Measurements from ENCODE around the gene SAMSN1. TPM values are rescaled to one million over a fixed set of nuclear protein-coding genes. Genes with fewer than 3 reads are reported as not detected.

The SAMSN1 gene
- total and polyA plus RNA-seq, 12 donors, result 1.4 to 15.3 (median 7.1) TPM

DNA sequence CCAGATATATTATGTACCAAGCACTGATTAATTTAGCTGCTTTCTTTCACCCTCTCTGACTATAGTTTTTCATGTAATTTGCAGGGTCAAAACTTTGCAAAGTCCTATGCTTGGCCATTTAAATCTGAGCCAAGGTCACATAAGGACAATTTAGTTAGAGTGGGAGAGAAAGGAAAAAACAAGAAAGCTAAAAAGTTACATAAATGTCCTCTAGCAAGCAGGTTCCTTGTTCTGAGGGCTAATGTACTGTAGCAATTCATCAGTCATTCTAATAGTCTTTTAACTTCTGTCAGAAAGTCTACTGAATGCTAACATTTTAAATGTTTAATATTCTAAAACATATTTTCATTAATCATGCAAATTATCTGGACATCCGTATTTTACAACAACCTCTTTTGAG, 68.3 kb downstream of the SAMSN1 start:
- H3K9me3 ChIP-seq (replicated peaks in 1 of 3), result no peaks in the 10 kb centered on the region
- no peak overlapping the region for H3K27ac ChIP-seq
- H3K4me3 ChIP-seq, result no peak overlapping the region
- TF ChIP-seq, protein P1, sequence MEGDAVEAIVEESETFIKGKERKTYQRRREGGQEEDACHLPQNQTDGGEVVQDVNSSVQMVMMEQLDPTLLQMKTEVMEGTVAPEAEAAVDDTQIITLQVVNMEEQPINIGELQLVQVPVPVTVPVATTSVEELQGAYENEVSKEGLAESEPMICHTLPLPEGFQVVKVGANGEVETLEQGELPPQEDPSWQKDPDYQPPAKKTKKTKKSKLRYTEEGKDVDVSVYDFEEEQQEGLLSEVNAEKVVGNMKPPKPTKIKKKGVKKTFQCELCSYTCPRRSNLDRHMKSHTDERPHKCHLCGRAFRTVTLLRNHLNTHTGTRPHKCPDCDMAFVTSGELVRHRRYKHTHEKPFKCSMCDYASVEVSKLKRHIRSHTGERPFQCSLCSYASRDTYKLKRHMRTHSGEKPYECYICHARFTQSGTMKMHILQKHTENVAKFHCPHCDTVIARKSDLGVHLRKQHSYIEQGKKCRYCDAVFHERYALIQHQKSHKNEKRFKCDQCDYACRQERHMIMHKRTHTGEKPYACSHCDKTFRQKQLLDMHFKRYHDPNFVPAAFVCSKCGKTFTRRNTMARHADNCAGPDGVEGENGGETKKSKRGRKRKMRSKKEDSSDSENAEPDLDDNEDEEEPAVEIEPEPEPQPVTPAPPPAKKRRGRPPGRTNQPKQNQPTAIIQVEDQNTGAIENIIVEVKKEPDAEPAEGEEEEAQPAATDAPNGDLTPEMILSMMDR (IDR thresholded peaks at IDR 0.05), result no peak
- no peak for TF ChIP-seq POLR2A (IDR thresholded peaks at IDR 0.05)
- DNase-seq, result no peak
- 54 to 61% (median 57%) methylated on average over 1 of the region's 1 CpG for WGBS, 4 donors
- no peaks in the 10 kb centered on the region for H3K36me3 ChIP-seq (replicated peaks in 1 of 2)
- H3K27me3 ChIP-seq, result no peaks in the 10 kb centered on the region
- intact Hi-C loops (cut with DNase I), result no loop called here
- peaks cover 0 to 6% of the 10 kb centered on the region in 2 donors for H3K4me1 ChIP-seq (replicated peaks in 1 of 2)

DNA sequence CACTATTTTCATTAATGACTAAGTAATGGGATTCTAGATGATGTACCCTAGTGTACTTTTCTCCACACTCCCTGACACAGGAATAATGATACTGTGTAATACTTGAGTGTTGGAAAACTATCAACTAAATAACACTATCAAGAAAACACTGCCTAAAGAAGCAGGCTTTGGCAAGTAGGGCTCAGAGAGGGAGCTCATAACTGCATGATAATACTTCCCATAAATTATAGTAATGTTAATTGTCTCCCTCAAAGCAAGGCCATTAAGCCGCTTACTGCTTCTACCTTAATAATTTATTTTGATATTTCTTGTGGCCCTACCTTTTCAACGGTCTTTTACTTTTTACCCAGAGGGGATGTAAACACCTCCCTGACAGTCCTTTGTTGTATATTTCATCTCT, 69.0 kb downstream of the SAMSN1 start:
- Histone ChIP-seq H3K27me3 (no peaks in the 10 kb centered on the region), H3K4me3 (no peak overlapping the region), H3K36me3 (replicated peaks in 1 of 2) (no peaks in the 10 kb centered on the region), H3K27ac (no peak overlapping the region), H3K4me1 (replicated peaks in 1 of 2) (peaks cover 0 to 6% of the 10 kb centered on the region in 2 donors), H3K9me3 (replicated peaks in 1 of 3) (no peaks in the 10 kb centered on the region)
- no peak for DNase-seq
- TF ChIP-seq, protein P1 (IDR thresholded peaks at IDR 0.05), result no peak
- TF ChIP-seq POLR2A (IDR thresholded peaks at IDR 0.05), result no peak
- 78 to 86% (median 83%) methylated on average over 2 of the region's 2 CpGs for WGBS, 4 donors
- intact Hi-C loops (cut with DNase I), result no loop called here

GRCh38 chr21:14474995-14475394, 71.1 kb downstream of the SAMSN1 start:
- no peaks in the 10 kb centered on the region for H3K4me1 ChIP-seq (replicated peaks in 1 of 2)
- TF ChIP-seq POLR2A (IDR thresholded peaks at IDR 0.05), result no peak
- TF ChIP-seq, protein P1 (IDR thresholded peaks at IDR 0.05), result no peak
- H3K27ac ChIP-seq, result no peak overlapping the region
- no peak overlapping the region for H3K4me3 ChIP-seq
- no peak for DNase-seq
- no peaks in the 10 kb centered on the region for H3K36me3 ChIP-seq (replicated peaks in 1 of 2)
- no peaks in the 10 kb centered on the region for H3K27me3 ChIP-seq
- intact Hi-C loops (cut with DNase I), result no loop called here
- no peaks in the 10 kb centered on the region for H3K9me3 ChIP-seq (replicated peaks in 1 of 3)

DNA sequence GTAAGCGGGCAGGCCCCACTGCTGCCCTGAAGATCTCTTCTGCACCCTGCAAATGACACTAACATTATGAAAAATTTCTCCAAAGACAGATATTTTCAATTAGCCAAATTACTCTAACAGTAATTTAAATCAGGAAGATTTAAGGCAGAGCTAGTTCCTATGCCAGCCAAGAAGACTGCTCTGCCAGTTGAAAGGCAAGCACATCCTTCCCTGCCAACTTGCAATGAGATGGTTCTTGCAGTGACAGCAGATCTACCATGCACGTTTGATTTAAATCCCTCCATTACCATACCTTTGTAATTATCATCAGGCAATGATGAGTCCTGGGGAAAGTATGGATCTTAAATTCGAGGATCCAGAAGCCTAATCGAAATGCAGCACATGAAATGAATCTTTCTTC, 76.5 kb downstream of the SAMSN1 start:
- Histone ChIP-seq H3K27me3 (no peaks in the 10 kb centered on the region), H3K4me3 (no peak overlapping the region), H3K36me3 (replicated peaks in 1 of 2) (no peaks in the 10 kb centered on the region), H3K4me1 (replicated peaks in 1 of 2) (no peaks in the 10 kb centered on the region), H3K27ac (no peak overlapping the region), H3K9me3 (replicated peaks in 1 of 3) (no peaks in the 10 kb centered on the region)
- TF ChIP-seq, protein P1 (IDR thresholded peaks at IDR 0.05), result no peak
- TF ChIP-seq POLR2A (IDR thresholded peaks at IDR 0.05), result no peak
- intact Hi-C loops (cut with DNase I), result no loop called here
- WGBS, 4 donors, result 56 to 85% (median 71%) methylated on average over 4 of the region's 4 CpGs
- no peak for DNase-seq

Measured in adrenal gland (tissue), 12 donors.